ENCODE measurements around the gene PCNP. TPM values are rescaled to one million over a fixed set of nuclear protein-coding genes. Genes with fewer than 3 reads are reported as not detected.

The PCNP gene
- total and polyA plus RNA-seq, 9 of the 15 experiments (the other 6 are each of a cell fraction or from before 2014, with no cell fraction given): 54.3 to 170 (median 150) TPM

- no peak; a peak in 1 of 3 replicates for TF ChIP-seq CBX3 (IDR thresholded peaks at IDR 0.05; ENCODE audit: borderline replicate concordance in 1 of 2, low read length in 2 of 2)
- no peak for TF ChIP-seq ZNF79 (CRISPR knock-in tag; IDR thresholded peaks at IDR 0.05; ENCODE audit: low read depth)
- no peak for TF ChIP-seq NELFE (IDR thresholded peaks at IDR 0.05; ENCODE audit: insufficient read depth, insufficient read length)
- no peak for TF ChIP-seq FOS (IDR thresholded peaks at IDR 0.05; ENCODE audit: extremely low read depth, insufficient read length)
- peak; percentile 53; the same call in 1 of the 2 replicates for TF ChIP-seq HDAC2 (IDR thresholded peaks at IDR 0.05)
- TF ChIP-seq ZBTB26 (CRISPR knock-in tag; IDR thresholded peaks at IDR 0.05): no peak
- no peak for TF ChIP-seq PHB (CRISPR knock-in tag; IDR thresholded peaks at IDR 0.05)
- no peak for TF ChIP-seq DMBX1 (CRISPR knock-in tag; IDR thresholded peaks at IDR 0.05; ENCODE audit: borderline replicate concordance)
- TF ChIP-seq ZNF561 (CRISPR knock-in tag; conservative IDR thresholded peaks at IDR 0.05): no peak
- no peak for TF ChIP-seq PHTF2 (CRISPR knock-in tag; IDR thresholded peaks at IDR 0.05)
- TF ChIP-seq DNMT1 (IDR thresholded peaks at IDR 0.05): no peak
- no peak for TF ChIP-seq PBX2 (CRISPR knock-in tag; IDR thresholded peaks at IDR 0.05; ENCODE audit: low read depth)
- no peak for TF ChIP-seq PBX2 (tag; conservative IDR thresholded peaks at IDR 0.05; ENCODE audit: low read depth)
- TF ChIP-seq ZFP30 (CRISPR knock-in tag; IDR thresholded peaks at IDR 0.05; ENCODE audit: borderline replicate concordance): no peak
- TF ChIP-seq LEF1 (IDR thresholded peaks at IDR 0.05): no peak
- no peak for TF ChIP-seq NCOA2 (IDR thresholded peaks at IDR 0.05; ENCODE audit: partially characterized antibody in 2 of 2)
- no peak for TF ChIP-seq BCOR (IDR thresholded peaks at IDR 0.05)
- TF ChIP-seq DPF2 (IDR thresholded peaks at IDR 0.05): peak; percentile 48; the same call in 1 of the 2 replicates
- no peak for TF ChIP-seq HMG20A (CRISPR knock-in tag; conservative IDR thresholded peaks at IDR 0.05)
- TF ChIP-seq NR4A1 (CRISPR knock-in tag; IDR thresholded peaks at IDR 0.05): no peak
- TF ChIP-seq NR4A1 (tag; IDR thresholded peaks at IDR 0.05): no peak
- no peak for TF ChIP-seq TOE1 (IDR thresholded peaks at IDR 0.05; ENCODE audit: borderline replicate concordance)
- no peak for TF ChIP-seq TOE1 (CRISPR knock-in tag; IDR thresholded peaks at IDR 0.05; ENCODE audit: borderline replicate concordance, low read depth)
- no peak for TF ChIP-seq SRSF9 (IDR thresholded peaks at IDR 0.05; ENCODE audit: borderline replicate concordance, low read depth, low read length)
- TF ChIP-seq POLR2AphosphoS5 (IDR thresholded peaks at IDR 0.05; ENCODE audit: control insufficient read depth, insufficient read depth, low read depth, low read length): peak; percentile 37; the same call in 1 of the 2 replicates
- no peak for TF ChIP-seq BMI1 (IDR thresholded peaks at IDR 0.05; ENCODE audit: low read length)
- TF ChIP-seq CC2D1A (IDR thresholded peaks at IDR 0.05): no peak
- no peak for TF ChIP-seq RBM22 (IDR thresholded peaks at IDR 0.05; ENCODE audit: low read depth, low read length, poor library complexity, severe bottlenecking)
- TF ChIP-seq E2F3 (CRISPR knock-in tag; IDR thresholded peaks at IDR 0.05): no peak
Observed at GRCh38 chr3:101611023-101611422, 37.0 kb downstream of the PCNP start (continued).

All from K562 (cell line).